Activated T-helper 9 cell treated with anti-CD3 and anti-CD28 coated beads, Interleukin-2, amount 50 U/mL, for 16 hours (primary cell): ENCODE measurements around the gene CKMT2.
A peak's percentile ranks its signal among the peaks of the same experiment; 100 is the strongest.
"Not testable (repeated sequence)": the region's sequence is repeated elsewhere in the genome, so short reads cannot be mapped to it uniquely, and the experiment has no call there.

Source experiments
- DNase-seq: peaks from one replicate; pipeline ENCODE4 v3.0.0-alpha.2; 2020; ENCODE audit warnings: low read depth

The CKMT2 gene

DNA sequence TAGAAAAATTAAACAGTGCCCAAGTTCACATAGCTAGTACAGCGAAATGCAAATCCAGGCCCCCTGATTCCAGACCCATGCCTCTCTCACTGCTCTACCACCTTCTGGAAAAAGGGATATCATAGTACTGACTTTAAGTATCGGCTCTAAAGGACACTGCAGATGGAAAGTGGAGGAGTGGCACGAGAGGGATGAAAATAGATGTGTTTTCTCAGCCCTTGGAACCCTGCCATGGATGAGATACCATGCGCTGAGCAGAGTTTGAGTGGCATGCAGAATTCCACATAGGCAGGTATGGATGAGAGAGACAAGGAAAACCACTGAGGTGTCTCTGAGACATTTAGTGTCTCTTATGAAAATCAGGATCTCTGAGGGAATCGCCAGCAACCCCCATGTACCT, 18.8 kb downstream of the CKMT2 start:
- DNase-seq, result no peak

DNA sequence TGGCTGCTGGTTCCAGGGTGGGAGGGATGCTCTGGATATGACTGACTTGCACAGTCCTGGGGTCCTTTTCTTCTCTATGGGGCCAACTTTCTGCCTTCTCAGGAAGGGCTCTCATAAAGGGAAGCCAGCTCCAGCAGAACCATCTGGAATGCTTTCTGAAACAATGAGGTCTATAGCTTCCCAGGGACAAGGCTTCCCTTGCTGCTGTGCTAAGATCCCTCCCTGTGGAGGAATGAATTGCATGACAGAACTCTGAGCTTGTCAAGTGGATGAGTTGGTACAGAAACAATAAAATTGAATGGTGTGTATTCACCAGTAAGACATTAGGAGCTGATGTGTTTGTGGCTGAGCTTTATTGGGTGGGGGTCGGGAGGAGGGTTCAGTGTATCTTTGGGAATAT, 19.8 kb downstream of the CKMT2 start:
- DNase-seq, result no peak

DNA sequence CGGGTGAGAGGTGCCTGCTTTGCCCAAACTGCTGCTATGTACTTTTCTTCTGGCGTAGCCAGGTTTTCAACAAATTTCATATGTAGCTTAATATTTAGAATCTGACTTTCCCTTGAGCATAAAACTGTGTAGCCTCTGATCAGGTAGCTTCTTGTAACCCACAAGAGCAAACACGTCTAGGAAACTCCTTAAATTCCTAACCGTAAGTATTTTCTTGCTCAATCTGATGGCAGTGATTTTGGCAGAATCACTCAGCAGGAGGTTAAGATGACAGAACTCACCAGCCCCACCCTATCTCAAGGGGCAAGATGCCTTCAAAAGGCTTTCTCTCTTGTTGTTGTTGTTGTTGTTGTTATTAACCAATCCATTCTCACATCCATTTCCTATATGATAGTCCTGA, 20.8 kb downstream of the CKMT2 start:
- DNase-seq, result no peak

DNA sequence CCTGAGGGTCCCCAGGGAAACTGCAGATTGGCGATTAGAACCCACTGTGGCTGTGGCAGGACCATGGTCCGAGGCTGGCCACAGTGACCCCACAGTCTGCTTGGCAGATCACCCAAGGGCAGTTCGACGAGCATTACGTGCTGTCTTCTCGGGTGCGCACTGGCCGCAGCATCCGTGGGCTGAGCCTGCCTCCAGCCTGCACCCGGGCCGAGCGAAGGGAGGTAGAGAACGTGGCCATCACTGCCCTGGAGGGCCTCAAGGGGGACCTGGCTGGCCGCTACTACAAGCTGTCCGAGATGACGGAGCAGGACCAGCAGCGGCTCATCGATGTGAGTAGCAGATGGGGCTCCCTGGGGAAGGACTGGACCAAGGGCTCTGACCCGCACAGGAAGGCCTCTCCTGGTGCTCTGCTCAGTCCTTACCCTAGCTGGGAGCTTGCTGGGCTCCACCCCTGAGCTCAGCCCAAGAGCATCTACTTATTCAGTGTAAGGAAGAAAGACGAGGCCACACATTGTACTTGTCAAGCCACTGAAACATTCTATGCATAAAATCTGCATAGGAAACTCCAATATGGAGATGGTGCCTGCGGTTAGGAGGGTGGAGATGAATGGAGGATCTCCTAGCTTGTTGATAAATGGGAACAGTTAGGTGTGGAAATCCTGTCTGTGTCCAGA, 21.9 kb downstream of the CKMT2 start:
- no peak for DNase-seq

DNA sequence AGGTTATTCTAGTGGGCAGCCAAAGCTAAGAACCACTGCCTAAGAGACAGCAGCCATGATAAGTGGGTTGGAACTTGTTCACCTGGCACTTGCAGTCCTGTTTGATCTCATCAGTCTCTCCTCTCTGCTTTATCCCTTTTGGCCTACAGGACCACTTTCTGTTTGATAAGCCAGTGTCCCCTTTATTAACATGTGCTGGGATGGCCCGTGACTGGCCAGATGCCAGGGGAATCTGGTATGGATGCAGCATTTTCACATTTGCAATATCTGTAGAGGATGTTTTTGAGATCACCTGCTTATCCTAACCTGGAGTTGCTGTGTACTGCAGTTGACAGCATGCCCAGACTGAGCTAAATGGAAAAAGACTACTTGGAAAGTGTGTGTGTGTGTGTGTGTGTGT, 23.6 kb downstream of the CKMT2 start:
- DNase-seq, result no peak

DNA sequence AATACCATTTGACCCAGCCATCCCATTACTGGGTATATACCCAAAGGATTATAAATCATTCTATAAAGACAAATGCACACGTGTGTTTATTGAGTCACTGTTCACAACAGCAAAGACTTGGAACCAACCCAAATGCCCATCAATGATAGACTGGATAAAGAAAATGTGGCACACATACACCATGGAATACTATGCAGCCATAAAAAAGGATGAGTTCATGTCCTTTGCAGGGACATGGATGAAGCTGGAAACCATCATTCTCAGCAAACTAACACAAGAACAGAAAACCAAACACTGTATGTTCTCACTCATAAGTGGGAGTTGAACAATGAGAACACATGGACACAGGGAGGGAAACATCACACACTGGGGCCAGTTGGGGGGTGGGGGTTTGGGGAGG, 29.7 kb downstream of the CKMT2 start:
- not testable (repeated sequence) for DNase-seq

DNA sequence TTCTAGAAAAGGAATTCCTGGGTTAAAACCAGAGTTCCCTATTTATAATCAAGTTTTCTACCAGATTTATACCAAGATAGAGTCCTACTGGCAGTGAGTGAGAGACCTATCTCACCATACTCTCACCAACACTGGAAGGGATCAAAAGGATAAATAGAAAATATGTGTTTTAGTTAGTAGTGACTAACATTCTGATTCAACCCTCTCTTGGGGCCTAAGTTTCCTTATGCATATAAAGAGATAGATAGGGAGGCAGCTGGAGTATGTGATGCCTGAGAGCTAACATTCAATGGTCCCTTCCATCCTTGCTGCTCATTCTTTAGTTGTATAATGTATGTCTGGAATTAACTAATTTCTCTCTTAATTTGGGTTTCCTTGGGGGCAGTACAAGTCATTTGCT, 32.0 kb downstream of the CKMT2 start:
- DNase-seq, result no peak

DNA sequence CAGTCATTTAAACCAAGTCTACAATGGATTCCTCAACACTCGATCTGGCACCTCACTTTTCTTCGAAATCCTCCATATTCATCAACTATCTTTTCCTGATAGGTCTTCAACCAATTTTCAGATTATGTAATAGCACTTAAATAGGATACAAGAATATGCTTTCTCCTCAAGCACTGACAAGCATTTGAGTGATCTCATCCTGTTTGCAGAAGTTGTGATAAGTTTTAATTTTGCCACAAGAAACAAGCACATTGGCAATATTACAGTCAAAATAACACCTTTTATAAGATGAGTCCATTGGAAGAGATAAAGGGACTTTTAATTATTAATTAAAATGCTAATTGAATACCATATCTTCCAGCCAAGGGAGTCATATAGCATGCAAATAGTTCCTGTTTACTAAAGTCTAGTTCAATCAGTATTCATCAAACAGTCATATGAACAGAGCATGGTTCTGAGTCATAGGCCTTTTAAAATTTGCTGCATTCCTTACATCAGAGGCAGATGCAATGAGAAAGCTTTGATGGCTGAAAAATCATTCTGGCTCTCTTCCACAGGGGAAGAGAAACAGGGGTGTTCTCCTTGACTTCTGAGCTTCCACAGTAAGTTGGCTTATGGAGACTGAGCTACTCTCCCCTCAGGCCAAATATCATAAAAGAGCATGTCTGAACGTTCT, 35.5 kb downstream of the CKMT2 start:
- DNase-seq, result no peak

DNA sequence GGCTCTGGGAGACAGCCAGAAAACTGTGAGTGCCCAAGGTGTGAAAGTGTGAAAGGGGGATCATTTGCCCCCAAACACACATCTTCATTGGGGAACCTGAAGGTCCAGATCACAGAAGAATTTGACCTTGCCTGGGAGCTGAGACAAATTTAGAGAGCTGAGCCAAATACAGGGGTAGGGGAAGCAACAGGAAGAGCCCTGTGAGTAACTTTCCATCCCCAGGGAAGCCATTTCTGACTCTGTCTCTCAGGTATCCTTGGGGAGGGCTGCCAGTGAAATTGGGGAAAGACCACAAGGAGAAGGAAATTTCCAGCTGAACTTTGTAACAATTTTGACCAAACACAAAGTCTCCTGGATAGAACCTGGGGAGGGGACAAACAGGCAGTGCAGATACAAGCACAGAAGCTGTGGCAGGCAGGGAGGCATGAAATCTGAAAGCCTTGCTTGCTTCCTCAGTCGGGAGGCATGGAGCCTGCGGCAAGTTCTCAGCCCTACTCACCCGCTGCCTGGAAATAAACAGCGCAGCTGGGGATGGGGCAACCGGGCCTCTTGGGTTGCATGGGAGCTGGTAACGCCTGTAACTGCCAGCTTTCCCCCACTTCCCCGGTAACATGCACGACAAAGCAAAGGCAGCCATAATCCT, 36.8 kb downstream of the CKMT2 start:
- DNase-seq, result no peak

DNA sequence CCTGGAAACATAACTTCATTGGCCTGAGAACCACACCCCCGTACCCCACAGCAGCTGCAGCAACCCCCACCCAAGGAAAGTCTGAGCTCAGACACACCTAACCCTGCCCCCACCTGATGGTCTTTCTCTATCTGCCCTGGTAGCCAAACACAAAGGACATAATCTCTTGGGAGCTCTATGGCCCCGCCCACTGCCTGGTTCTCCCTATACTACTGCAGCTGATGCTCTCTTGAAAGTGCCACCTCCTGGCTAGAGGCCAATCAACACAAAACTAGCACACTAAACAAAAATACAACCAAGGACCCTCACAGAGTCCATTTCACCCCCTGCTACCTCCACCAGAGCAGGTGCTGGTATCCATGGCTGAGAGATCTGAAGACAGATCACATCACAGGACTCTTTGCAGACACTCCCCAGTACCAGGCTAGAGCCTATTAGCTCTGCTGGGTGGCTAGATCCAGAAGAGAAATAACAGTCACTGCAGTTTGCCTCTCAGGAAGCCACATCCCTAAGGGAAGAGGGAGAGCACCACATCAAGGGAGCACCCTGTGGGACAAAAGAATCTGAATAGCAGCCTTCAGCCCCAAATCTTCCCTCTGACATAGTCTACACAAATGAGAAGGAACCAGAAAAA, 37.4 kb downstream of the CKMT2 start:
- not testable (repeated sequence) for DNase-seq

DNA sequence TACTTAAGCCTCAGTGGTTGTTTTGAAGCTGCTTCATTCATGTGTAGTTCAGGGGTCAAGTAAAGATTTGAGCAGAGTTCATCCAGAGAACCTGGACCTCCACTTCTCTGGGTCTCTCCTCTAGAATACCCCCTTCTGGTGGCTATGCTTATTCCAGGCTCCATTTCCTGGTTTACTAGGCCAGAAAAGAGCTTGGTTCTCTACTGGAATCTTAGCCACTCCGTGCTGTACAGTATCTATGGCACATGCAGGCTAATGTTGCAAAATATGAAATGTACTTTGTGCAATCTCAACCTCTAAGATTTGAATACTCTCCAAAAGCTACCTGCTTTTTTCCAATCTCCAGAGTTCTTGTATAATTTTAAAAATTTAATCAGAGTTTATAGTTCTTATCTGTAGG, 50.9 kb downstream of the CKMT2 start:
- no peak for DNase-seq

DNA sequence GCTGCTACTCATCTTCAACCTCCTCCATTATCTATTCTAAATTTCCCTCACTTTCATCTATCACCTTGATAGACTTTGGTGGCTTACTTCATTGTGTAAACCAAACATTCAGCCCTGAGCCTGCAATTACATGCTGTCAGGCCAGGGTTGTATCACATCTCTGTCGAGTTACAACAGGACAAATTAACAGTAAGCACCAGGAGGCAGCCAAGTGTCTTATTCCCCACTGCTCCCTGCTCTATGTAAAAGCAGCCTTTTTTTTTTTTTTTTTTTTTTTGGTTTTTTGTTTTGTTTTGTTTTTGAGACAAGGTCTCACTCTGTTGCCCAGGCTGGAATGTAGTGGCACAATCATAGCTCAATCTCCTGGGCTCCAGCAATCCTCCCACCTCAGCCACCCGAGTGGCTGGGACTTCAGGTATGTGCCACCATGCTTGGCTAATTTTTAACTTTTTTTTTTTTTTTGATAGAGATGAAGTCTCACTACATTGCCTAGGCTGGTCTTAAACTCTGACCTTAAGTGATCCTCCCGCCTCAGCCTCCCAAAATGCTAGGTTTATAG, 53.0 kb downstream of the CKMT2 start:
- DNase-seq, result no peak

DNA sequence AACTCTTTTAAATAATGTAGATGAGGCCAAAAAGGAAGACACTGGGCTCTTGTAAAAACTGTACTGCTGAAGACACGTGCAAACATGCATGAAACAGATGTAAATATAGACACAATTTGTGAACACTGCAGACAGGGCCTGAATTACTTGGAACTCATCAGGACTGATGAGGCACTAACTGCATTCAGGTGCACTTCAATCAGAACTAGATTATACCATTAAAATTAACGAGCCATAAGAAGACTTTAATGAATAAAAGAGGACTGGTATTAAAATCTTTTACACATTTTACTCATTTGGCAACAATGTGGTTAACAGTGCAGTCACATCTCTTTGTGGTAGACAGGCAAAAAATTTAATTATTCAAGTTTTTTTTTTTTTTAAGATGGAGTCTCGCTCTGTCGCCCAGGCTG, 54.9 kb downstream of the CKMT2 start:
- no peak for DNase-seq

DNA sequence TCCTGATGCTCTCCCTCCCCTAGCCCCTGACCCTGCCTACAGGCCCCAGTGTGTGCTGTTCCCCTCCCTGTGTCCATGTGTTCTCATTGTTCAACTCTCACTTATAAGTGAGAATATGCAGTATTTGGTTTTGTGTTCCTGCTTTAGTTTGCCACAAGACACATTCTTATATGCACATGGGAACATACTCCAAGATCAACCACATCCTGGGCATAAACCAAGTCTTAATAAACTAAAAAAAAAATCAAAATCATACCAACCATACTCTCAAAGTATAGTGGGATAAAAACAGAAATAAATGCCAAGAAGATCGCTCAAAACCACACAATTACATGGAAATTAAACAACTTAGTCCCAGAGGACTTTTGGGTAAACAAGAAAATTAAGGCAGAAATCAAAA, 57.0 kb downstream of the CKMT2 start:
- no peak for DNase-seq

DNA sequence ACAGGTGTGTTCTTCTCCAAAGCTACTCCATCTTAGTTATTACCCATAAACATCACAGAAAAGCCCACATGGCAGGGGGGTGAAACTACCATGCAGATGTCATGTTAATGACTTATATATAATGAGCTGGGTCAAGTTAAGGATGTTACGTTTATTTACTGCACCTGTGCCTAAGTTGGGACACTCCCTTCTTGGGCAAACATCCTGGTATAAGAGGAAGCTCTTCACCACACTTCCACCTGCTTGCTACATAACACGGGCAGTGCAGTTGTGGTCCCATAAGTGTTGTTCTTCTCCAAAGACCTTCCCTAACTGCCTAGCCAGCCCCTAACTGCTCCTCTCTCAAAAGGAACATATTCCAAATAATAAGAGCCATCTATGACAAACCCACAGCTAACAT, 59.0 kb downstream of the CKMT2 start:
- no peak for DNase-seq

DNA sequence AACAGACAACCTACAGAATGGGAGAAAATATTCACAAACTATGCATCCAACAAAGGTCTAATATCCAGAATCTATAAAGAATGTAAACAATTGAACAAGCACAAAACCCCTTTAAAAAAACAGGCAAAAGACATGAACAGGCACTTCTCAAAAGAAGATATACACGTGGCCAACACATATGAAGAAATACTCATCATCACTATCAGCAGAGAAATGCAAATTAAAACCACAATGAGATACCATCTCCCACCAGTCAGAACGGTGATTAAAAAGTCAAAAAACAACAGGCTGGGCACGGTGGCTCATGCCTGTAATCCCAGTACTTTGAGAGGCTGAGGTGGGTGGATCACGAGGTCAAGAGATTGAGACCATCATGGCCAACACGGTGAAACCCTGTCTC, 60.9 kb downstream of the CKMT2 start:
- not testable (repeated sequence) for DNase-seq

DNA sequence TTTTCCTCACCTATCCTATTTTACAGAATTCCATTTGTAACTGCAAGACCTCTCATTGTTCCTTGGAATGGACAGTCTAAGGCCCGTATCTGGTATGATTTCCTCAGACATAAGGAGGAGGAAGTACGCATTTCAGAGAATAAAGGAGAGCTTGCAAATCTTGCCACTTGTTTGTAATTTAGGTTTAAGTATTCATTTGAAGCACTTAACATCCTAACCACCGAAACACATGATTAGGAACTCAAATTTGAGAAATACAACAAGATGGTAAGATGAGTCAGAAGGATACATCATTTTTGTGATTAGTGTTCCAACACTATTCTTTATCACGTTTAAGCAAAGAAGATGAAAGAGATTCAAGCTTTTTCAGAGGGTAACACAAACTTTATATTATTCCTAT, 64.4 kb downstream of the CKMT2 start:
- DNase-seq, result no peak

DNA sequence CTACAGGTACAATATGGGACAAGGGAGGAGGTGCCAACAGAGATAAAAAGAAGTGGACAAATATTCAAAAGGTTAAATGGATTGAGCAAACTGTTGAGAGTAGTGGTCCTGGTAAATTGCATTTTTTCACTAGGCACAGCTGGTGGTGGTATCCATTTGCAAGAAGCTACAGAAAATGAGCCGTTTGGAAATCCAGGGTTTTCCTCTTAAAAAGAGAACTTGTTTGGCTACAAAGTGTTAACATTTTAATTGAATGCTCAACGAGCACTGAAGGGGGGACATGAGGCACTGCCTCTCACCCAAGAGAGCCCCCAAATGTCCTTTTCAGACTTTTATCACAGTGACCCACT, 67.8 kb downstream of the CKMT2 start:
- DNase-seq, result no peak

DNA sequence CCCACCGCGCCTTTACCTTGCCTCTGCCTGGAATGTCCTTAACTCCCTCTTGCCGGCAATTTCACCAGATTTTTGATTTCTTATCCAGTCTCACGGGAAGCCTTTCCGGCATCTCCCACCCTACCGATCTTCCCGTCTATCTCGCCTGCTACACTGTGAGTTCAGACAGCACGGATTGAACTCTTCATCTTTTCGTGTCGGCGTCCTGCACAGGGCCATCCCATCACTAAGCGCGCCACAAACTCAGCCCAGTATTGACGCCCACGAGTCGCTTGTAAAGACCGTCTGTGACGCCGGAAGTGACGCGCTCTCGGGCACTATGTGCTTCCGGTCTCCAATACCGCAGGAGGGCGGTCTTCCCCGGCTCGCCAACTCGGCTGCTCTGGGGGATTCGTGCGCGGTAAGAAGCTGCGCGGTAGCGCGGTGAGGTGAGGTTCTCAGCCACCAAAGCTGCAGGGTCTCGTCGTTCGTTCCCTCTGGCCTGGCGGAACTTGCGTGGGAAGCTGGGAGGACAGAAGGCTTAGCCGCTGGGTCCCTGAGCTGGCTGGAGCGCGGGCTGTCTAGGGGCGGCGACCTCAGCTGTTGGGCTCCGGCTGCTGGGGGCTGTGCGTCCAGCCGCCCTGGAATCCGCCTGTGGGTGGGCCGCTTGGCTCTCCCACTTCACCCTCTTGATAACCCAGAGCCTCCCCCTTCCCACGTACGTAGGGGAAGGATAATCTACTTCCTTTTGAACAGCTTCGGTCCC, 68.3 kb downstream of the CKMT2 start, which contains the start of gene ZCCHC9:
Gene ZCCHC9 (plus strand): TSS at position 317 of the 745 bp plus-strand sequence. CDS start 3,171 bp downstream, outside the sequence.
- DNase-seq, result peak; percentile 85

DNA sequence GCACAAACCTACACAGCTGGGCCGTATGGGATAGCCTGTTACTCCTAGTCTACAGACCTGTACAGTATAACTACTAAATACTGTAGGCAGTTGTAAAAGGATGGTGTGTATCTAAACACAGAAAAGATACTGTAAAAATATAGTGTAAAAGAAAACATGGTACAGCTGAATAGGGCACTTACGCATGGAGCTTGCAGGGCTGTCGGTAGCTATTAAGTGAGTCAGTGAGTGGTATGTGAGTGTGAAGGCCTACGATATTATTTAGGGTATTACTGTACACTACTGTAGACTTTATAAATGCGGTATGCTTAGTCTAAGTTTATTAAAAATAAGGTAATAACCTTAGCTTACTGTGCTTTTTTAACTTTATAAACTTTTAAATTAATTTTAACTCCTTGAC, 69.5 kb downstream of the CKMT2 start:
- no peak for DNase-seq

DNA sequence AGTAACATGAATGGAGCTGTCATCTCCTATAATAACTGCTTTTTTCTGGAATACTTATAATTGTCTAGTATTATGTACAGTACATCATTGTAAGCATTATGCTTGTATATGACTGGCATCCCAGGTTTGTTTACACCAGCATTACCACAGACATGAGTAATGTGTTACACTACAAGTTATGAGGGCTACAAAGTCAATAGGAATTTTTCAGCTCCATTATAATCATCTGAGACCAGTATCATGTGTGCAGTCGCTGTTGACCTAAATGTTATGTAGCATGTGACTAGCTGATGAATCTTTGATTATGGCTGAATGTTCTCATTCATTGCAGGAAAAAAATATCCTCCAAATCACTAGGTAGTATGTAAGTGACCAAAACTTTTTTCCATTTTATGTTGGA, 70.4 kb downstream of the CKMT2 start:
- no peak for DNase-seq

DNA sequence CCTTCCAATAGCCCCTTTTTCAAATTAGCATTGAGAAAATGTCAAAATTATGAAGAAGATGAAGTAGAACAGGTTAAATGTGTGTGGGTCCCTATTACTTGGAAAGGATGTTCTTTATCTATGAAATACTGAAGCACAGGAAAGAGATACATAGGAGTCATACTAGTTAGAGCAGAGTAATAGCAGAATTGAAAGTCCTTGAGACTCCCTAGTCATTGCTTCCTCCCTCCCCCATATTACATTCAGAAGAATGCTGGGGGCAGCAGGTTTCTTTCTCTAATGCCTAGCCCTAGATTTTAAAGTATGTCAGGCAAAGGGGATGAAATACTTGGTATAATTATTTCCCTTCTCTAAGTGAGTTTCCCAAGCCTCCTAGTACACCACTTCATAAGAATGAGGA, 72.7 kb downstream of the CKMT2 start:
- DNase-seq, result no peak
